Stimulated activated CD4-positive, alpha-beta T cell treated with anti-CD3 and anti-CD28 coated beads, TNF-alpha, amount 100 ng/mL, for 48 hours (primary cell): Measurements from ENCODE around the gene COL9A3.
A peak's percentile ranks its signal among the peaks of the same experiment; 100 is the strongest.

Experiments
- DNase-seq, 3 donors: peaks; one replicate each; pipeline ENCODE4 v3.0.0-alpha.2; 2020; ENCODE audit warnings: low read depth in 3 of 3

Gene COL9A3

DNA sequence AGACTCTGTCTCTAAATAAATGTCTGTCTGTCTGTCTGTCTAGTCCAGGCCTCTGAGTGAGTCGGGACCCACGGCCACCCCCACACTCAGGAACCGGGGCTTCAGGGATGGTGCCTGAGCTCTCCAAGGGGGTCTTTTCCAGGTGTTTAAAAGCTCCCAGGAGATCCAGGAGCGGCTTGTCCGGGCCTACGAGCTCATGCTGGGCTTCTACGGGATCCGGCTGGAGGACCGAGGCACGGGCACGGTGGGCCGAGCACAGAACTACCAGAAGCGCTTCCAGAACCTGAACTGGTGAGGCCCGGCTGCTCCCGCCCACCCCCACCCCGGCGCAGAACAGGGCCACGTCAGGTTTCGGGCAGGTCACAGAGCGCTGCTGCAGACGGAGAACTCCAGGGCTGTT is 5.5 kb upstream of the COL9A3 start:
- no peak for DNase-seq

DNA sequence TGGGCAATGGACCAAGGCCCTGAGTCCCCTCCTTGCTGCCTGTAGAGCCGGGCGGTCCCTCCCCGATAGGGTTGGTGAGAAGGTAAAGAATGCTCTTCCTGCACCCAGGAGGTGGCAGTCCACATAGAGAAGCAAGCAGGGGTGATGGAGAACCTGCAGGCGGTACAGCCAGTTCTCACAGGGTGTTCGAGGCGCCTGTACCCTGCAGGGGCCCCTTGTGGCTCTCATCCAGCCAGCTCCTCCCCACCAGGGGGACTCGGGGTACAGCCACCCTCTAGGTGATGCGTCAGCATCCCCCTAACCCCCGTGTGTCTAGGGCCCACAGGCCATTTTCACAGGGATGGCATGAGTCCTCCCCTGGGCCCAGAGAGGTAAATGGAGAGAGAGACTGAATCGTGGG is 5.1 kb upstream of the COL9A3 start:
- no peak for DNase-seq

DNA sequence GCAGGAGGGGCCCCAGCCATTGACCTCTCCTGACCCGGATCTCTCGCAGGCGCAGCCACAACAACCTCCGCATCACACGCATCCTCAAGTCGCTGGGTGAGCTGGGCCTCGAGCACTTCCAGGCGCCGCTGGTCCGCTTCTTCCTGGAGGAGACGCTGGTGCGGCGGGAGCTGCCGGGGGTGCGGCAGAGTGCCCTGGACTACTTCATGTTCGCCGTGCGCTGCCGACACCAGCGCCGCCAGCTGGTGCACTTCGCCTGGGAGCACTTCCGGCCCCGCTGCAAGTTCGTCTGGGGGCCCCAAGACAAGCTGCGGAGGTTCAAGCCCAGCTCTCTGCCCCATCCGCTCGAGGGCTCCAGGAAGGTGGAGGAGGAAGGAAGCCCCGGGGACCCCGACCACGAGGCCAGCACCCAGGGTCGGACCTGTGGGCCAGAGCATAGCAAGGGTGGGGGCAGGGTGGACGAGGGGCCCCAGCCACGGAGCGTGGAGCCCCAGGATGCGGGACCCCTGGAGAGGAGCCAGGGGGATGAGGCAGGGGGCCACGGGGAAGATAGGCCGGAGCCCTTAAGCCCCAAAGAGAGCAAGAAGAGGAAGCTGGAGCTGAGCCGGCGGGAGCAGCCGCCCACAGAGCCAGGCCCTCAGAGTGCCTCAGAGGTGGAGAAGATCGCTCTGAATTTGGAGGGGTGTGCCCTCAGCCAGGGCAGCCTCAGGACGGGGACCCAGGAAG is 4.5 kb upstream of the COL9A3 start:
- no peak for DNase-seq

DNA sequence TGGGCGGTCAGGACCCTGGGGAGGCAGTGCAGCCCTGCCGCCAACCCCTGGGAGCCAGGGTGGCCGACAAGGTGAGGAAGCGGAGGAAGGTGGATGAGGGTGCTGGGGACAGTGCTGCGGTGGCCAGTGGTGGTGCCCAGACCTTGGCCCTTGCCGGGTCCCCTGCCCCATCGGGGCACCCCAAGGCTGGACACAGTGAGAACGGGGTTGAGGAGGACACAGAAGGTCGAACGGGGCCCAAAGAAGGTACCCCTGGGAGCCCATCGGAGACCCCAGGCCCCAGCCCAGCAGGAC is 4.0 kb upstream of the COL9A3 start:
- DNase-seq, result no peak

DNA sequence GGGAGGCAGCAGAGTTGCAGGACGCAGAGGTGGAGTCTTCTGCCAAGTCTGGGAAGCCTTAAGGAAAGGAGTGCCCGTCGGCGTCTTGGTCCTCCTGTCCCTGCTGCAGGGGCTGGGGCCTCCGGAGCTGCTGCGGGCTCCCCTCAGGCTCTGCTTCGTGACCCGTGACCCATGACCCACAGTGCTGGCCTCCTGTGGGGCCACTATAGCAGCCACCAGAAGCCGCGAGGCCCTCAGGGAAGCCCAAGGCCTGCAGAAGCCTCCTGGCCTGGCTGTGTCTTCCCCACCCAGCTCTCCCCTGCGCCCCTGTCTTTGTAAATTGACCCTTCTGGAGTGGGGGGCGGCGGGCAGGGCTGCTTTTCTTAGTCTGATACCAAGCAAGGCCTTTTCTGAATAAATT is 3.3 kb upstream of the COL9A3 start:
- DNase-seq, result no peak

GRCh38 chr20:62814060-62814708 is 2.7 kb upstream of the COL9A3 start:
- DNase-seq, result no peak

- DNase-seq, result no peak
Observed at GRCh38 chr20:62814709-62815065, 2.2 kb upstream of the COL9A3 start.

DNA sequence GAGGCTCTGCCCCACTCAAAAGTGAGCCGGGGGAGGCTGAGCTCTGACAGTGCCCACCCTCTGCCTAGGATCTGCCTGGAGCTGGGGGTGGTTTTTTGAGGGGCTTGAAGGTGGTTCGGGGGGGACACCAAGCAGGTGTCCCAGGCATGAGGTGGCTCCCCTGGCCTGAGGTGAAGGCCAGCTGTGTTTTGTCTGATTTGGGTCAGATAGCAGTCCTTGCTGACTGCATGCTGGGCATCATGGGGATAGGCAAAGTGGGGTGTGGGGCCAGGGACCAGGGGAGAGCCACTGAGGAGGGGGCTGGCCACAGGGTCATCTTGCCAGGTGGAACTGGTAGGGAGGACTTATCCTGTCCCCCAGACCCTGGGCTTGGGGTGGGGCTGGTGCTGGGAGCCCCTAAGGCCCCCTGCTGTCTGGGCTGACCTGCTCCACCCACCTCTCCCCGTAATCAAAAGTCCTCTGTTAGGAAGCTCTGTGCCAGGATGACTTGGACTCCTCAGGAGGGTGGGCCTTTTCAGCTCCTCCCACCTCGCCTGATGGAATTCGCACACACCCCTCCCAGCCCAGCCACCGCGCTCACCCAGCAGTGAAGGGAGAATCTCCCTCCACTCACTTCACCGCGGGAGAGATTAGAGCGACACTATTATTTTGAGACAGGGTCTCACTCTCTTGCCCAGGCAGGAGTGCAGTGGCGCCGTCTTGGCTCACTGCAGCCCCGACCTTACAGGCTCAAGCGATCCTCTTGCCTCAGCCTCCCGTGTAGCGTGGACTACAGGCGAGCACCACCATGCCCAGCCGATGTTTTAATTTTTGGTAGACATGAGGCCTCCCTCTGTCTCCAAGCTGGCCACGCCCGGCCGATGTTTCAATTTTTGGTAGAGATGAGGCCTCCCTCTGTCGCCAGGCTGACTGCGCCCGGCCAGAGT is 1.5 kb upstream of the COL9A3 start:
- DNase-seq, result no peak

DNA sequence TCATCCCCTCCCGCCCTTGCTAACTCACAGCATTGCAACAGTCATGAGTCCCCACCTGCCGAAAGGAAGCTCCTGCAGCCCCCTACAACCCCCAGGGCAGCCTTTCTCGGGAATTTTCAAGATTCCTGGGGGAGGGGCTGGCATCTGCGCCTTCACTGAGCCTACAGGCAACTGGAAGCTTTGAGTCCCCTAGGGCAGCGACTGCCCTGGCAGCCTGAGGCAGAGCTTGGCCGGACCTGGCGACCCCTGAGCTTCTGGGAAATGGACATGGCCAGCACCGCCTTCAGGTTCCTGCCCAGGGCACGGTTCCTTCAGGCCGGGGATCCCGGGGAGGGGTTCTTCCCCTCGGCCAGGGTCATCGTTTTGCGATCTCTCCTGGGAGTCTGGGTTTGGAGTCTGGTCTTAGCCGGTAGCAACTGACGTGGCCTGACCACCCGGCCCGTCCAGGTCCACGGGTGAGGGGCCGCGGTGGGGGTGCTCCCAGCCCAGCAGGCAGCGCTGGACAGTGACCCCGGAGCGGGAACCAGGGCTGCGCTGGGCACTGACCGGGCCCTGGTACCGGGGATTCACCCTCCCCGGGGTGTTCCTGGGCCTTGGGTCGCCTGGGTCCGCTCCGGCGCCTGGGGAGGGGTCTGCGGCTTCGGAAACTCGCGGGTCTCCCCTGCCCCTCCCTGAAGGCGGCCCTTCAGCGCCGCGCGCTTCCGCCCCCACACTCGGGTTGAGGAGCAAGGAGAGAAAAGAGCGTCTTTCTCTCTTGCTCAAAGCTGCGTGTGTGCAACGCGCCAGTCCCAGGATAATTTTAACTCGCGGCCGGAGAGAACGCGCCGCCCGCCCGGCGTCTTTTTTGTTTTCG is 593 bp upstream of the COL9A3 start:
- DNase-seq, result no peak

- DNase-seq, result no peak
Observed at GRCh38 chr20:62817975-62818591, 1.2 kb downstream of the COL9A3 start.

GRCh38 chr20:62818592-62819493 is 2.0 kb downstream of the COL9A3 start:
- DNase-seq, result no peak

GRCh38 chr20:62819494-62820174 is 2.8 kb downstream of the COL9A3 start:
- DNase-seq, result no peak

DNA sequence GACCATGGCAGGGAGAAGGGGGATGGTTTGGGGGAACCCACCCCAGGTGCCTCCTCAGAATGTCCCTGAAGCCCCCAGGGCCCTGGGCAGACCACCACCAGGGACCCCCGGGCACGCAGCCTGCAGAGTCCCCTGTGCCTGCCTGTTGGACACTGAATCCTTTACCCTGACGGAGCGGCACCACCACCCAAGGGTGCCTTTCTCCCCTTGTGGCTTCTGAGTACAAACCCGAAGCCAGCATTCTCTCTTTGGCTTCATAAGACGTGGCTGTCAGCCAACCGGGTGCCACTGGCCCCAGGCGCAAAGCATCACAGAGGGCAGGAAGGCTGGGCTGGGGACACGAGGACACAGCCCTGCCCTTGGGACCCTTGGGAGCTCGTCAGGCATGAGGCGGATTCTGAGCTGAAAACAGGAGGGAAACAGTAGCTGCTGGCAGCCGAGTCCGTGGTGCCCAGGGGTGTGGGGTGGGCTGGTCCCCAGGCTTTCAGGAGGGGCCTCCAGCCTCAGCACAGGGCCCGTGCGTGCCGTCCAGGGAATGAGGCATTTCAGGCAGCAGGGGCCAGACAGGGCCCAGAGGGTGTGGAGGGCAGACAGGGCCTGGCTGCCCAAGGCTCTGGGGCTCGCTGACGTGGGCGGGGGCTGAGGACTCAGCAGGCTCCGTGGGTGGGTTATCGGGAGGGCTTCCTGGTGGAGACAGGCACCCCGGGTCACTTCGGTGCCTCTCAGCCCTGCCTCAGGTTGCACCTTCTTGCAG is 3.5 kb downstream of the COL9A3 start:
- DNase-seq, result no peak

- no peak for DNase-seq
Observed at GRCh38 chr20:62820962-62821725, 4.3 kb downstream of the COL9A3 start.

DNA sequence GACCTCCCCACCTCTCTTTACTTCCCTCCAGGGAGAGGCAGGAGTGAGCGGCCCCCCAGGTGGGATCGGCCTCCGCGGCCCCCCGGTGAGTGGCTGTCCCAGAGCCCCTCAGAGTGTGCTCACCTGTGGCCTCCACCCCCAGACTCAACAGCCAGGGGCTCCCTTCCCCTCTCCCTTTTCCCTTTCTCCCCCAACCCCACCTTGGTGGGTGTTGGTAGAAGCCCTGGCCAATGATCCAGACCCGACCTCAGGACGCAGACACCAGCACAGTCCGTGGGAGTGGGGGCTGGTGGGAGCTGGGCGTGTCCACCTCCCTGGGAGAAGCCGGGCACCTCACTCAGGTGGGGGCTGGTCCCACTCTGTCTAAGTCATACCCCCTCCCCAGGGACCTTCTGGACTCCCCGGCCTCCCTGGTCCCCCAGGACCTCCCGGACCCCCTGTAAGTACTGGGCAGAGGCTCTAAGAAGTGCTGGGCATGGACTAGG is 4.9 kb downstream of the COL9A3 start:
- DNase-seq, result no peak

DNA sequence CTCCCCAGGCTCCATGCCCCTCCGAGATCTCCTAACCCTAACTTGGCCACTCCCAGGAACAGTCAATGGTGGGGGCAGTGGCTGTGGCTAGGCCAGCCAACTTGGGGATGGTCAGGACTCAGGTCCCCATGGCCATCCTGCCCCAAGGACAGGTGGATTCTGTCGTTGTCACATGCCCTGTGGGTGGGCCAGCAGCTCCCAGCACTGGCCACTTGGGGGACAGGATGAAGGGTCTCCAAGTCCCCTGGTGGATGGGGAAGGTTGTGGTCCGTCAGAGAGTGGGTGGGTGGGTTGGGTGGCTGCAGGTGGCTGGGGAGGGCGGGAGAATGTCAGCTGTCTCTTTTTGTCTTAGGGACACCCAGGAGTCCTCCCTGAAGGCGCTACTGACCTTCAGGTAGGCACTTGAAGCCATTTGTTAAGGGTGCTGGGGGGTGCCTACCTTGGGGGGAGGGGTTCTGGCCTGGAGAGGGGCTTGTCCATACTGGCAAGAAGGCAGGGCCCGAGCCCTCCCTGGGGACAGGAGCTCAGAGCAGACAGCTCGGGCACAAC is 5.5 kb downstream of the COL9A3 start:
- no peak for DNase-seq

DNA sequence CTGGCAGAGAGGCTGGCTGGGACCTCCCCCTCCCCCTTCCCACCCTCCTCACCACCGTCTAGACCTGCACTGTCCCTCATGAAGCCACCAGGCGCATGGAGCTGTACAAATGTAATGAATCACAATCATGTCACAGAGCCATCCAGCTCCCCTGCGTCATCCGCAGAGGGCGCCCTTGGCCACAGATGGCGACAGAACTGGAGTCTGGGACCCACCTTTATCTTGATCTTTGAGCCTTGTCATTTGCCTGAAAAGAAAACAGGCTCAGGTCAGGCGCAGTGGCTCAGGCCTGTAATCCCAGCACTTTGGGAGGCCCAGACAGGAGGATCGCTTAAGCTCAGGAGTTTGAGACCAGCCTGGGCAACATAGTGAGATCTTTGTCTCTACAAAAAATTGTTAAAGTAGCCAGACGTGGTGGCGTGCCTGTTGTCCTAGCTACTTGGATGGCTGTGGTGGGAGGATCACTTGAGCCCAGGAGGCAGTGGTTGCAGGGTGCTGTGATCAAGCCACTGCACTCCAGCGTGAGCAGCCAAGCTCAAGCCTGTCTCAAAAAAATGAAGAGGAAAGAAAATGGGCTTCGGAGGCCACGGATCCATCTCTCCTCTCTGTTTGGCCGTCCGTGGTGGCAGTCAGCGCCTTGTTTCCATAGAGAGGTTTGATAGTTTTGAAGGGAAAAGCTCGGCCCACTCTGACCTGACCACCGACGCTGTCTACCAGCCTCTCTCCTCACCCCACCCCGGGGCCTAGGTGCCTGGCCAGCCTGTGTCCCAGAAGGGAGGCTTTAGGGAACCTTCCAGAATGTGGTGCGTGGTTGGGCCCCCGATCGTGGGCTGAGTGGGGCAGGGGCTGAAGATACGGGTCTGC is 6.2 kb downstream of the COL9A3 start:
- peak in 1 of 3 donors; percentile 58 for DNase-seq
